Mesenchymal stem cell (in vitro differentiated cells and primary cell): ENCODE measurements around the gene ENO1.
"Not testable (repeated sequence)": the region's sequence is repeated elsewhere in the genome, so short reads cannot be mapped to it uniquely, and the experiment has no call there.

Experiments
- DNase-seq: peaks from one replicate; pipeline ENCODE4 v3.0.0-alpha.2; 2013
- H2AFZ ChIP-seq: one replicate; pipeline ENCODE4 v1.6.1; 2013; ENCODE audit warnings: low read depth, mild to moderate bottlenecking, control low read depth, inconsistent platforms, low read length, moderate library complexity
- H2AK5ac ChIP-seq: 2 replicates; pipeline ENCODE4 v1.6.1; 2013; ENCODE audit warnings: low read length, moderate library complexity, mild to moderate bottlenecking, inconsistent platforms; ENCODE audit not compliant: severe bottlenecking
- H2BK120ac ChIP-seq: one replicate; pipeline ENCODE4 v1.6.1; 2013; ENCODE audit warnings: low read depth, mild to moderate bottlenecking, inconsistent platforms, low read length, moderate library complexity
- H2BK12ac ChIP-seq, 2 experiments: one replicate each; pipeline ENCODE4 v1.6.1; 2013; ENCODE audit warnings: inconsistent platforms in 2 of 2, low read length in 2 of 2, mild to moderate bottlenecking in 2 of 2, moderate library complexity in 2 of 2, control low read depth in 1 of 2
- H2BK15ac ChIP-seq: one replicate; pipeline ENCODE4 v1.6.1; 2013; ENCODE audit warnings: mild to moderate bottlenecking, low read depth, inconsistent platforms; ENCODE audit not compliant: poor library complexity, severe bottlenecking
- H2BK5ac ChIP-seq: 2 replicates; pipeline ENCODE4 v1.6.1; 2013; ENCODE audit warnings: low read depth, mild to moderate bottlenecking, low read length, control low read depth, inconsistent platforms; ENCODE audit not compliant: poor library complexity, severe bottlenecking
- H3K14ac ChIP-seq, 2 experiments: one replicate each; pipeline ENCODE4 v1.6.1; 2013; ENCODE audit warnings: inconsistent platforms in 2 of 2, low read length in 2 of 2, control low read depth in 1 of 2, mild to moderate bottlenecking in 1 of 2, moderate library complexity in 1 of 2
- H3K18ac ChIP-seq, 2 experiments: one replicate each; pipeline ENCODE4 v1.6.1; 2013; ENCODE audit warnings: inconsistent platforms in 2 of 2, low read length in 2 of 2, control low read depth in 1 of 2, low read depth in 1 of 2, mild to moderate bottlenecking in 1 of 2
- H3K23ac ChIP-seq, 2 experiments: one replicate each; pipeline ENCODE4 v1.6.1; 2013; ENCODE audit warnings: inconsistent platforms in 2 of 2, low read length in 2 of 2, mild to moderate bottlenecking in 2 of 2, moderate library complexity in 2 of 2, control low read depth in 1 of 2
- H3K27ac ChIP-seq: 2 replicates; pipeline ENCODE4 v1.5.1; 2013; ENCODE audit warnings: mild to moderate bottlenecking, moderate library complexity, low read length, control low read depth, inconsistent platforms; ENCODE audit not compliant: poor library complexity, severe bottlenecking
- H3K27me3 ChIP-seq, 2 experiments: 2 replicates each; pipeline versions ENCODE4 v1.6.1 to v1.7.0; 2013; ENCODE audit warnings: low read length in 2 of 2, mild to moderate bottlenecking in 2 of 2, moderate library complexity in 2 of 2, control low read depth in 1 of 2, inconsistent platforms in 1 of 2; ENCODE audit not compliant: control insufficient read depth in 1 of 2, insufficient read depth in 1 of 2
- H3K36me3 ChIP-seq, 2 experiments: 2 replicates each; pipeline versions ENCODE4 v1.6.1 to v1.7.0; 2013; ENCODE audit warnings: low read length in 2 of 2, control low read depth in 1 of 2, inconsistent platforms in 1 of 2, low read depth in 1 of 2, mild to moderate bottlenecking in 1 of 2; ENCODE audit not compliant: insufficient read depth in 2 of 2, control insufficient read depth in 1 of 2
- H3K4ac ChIP-seq, 2 experiments: one replicate each; pipeline ENCODE4 v1.6.1; 2013; ENCODE audit warnings: inconsistent platforms in 2 of 2, low read length in 2 of 2, mild to moderate bottlenecking in 2 of 2, moderate library complexity in 2 of 2, control low read depth in 1 of 2, low read depth in 1 of 2
- H3K4me1 ChIP-seq: 2 replicates; pipeline ENCODE4 v1.6.1; 2013; ENCODE audit warnings: low read depth, low read length, control low read depth; ENCODE audit not compliant: control insufficient read depth, insufficient read depth
- H3K4me2 ChIP-seq: 2 replicates; pipeline ENCODE4 v1.6.1; 2013; ENCODE audit warnings: low read length, mild to moderate bottlenecking, inconsistent platforms; ENCODE audit not compliant: poor library complexity, severe bottlenecking
- H3K4me3 ChIP-seq, 2 experiments: 2 replicates each; pipeline versions ENCODE4 v1.5.1 to v1.7.0; 2013; ENCODE audit warnings: low read length in 2 of 2, mild to moderate bottlenecking in 2 of 2, control low read depth in 1 of 2, low read depth in 1 of 2; ENCODE audit not compliant: insufficient read depth in 1 of 2
- H3K79me1 ChIP-seq: replicated peaks from 2 replicates; pipeline ENCODE4 v1.6.1; 2013; ENCODE audit warnings: mild to moderate bottlenecking, control low read depth, low read length, inconsistent platforms; ENCODE audit not compliant: poor library complexity, severe bottlenecking
- H3K9ac ChIP-seq: 2 replicates; pipeline ENCODE4 v1.7.0; 2013; ENCODE audit warnings: mild to moderate bottlenecking, low read length, moderate library complexity
- H3K9me3 ChIP-seq: 2 replicates; pipeline ENCODE4 v1.7.0; 2013; ENCODE audit warnings: mild to moderate bottlenecking, low read length; ENCODE audit not compliant: control insufficient read depth
- H4K8ac ChIP-seq: one replicate; pipeline ENCODE4 v1.6.1; 2013; ENCODE audit warnings: inconsistent platforms, mild to moderate bottlenecking, low read length, moderate library complexity
- H4K91ac ChIP-seq: one replicate; pipeline ENCODE4 v1.6.1; 2013; ENCODE audit warnings: mild to moderate bottlenecking, low read length, inconsistent platforms
- WGBS: methylation state at CpG from one replicate; pipeline ENCODE4 v1.1.7; 2013; ENCODE audit warnings: mixed read lengths; 5-methylcytosine and 5-hydroxymethylcytosine counted together

The ENO1 gene

GRCh38 chr1:8889925-8890785 lies 11.7 kb upstream of the ENO1 start:
- DNase-seq = peak; percentile 45

DNA sequence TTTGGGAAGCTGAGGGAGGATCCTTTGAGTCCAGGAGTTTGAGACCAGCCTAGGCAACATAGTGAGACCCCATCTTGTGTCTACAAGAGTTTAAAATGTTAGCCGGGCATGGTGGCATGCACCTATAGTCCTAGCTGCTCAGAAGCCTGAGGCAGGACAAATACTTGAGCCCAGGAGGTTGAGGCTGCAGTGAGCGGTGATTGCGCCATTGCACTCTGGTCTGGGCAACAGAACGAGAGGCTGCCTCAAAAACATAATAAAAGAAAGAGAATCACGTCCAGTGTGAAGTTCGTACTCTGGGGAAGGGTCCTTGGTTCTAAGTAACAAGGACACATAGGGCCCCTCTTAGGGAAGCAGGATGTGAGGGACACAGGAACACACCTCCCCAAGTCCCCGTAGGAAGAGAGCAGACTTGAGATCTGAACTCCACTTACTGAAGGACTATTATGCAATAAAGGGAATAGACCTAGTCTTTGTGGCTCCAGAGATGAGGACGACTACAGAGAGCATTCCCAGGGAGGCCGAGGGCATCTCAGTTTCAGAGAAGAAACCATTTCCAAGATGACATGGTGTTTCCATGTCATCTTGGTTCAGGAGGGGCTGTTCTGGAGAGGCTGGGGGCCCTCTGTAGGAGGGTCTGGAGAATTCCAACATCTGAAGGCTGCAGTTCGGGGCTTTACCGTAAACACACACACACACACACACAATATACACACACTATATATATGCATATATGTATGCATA lies 10.8 kb upstream of the ENO1 start:
- Histone ChIP-seq H3K9ac (peak overlapping the region; percentile 82), H3K4me3 (peak overlapping the region in 1 of 2 experiments; percentile 63), H3K27me3 (no peaks in the 10 kb centered on the region), H3K4ac (no peak overlapping the region), H3K14ac (no peak overlapping the region), H3K4me2 (no peak overlapping the region), H2AFZ (no peak overlapping the region), H3K4me1 (peaks cover 15% of the 10 kb centered on the region), H3K23ac (no peak overlapping the region), H4K91ac (no peak overlapping the region), H2AK5ac (peak overlapping the region; percentile 11), H3K9me3 (no peaks in the 10 kb centered on the region), H3K27ac (peak overlapping the region; percentile 100), H3K36me3 (no peaks in the 10 kb centered on the region), H3K18ac (no peak overlapping the region), H2BK15ac (no peak overlapping the region), H2BK120ac (no peak overlapping the region), H4K8ac (no peak overlapping the region), H2BK12ac (no peak overlapping the region), H2BK5ac (peak overlapping the region; percentile 97), H3K79me1 (peaks cover 1% of the 10 kb centered on the region)
- DNase-seq = no peak
- 87% methylated on average over 8 of the region's 11 CpGs for WGBS

More at GRCh38 chr1:8889925-8890785, 11.7 kb upstream of the ENO1 start:
- H2AFZ ChIP-seq = no peak overlapping the region
- H3K4me1 ChIP-seq = peaks cover 15% of the 10 kb centered on the region
- H2BK120ac ChIP-seq = peak overlapping the region; percentile 71
- H3K4me3 ChIP-seq = peak overlapping the region in 1 of 2 experiments; percentile 63
- H3K27me3 ChIP-seq = no peaks in the 10 kb centered on the region
- H3K18ac ChIP-seq = peak overlapping the region; percentile 54 to 78
- peak overlapping the region; percentile 97 for H2BK5ac ChIP-seq
- no peaks in the 10 kb centered on the region for H3K9me3 ChIP-seq
- no peaks in the 10 kb centered on the region for H3K36me3 ChIP-seq
- peak overlapping the region; percentile 49 for H4K8ac ChIP-seq
- peak overlapping the region; percentile 82 for H3K9ac ChIP-seq
- peak overlapping the region in 1 of 2 experiments; percentile 31 for H2BK12ac ChIP-seq
- peak overlapping the region; percentile 100 for H3K27ac ChIP-seq
- peak overlapping the region; percentile 61 for H4K91ac ChIP-seq
- no peak overlapping the region for H3K14ac ChIP-seq
- no peak overlapping the region for H3K23ac ChIP-seq
- peak overlapping the region; percentile 97 for H2AK5ac ChIP-seq
- H2BK15ac ChIP-seq = no peak overlapping the region
- peaks cover 1% of the 10 kb centered on the region for H3K79me1 ChIP-seq
- peak overlapping the region; percentile 74 for H3K4me2 ChIP-seq
- WGBS = 72% methylated on average over 17 of the region's 18 CpGs
- peak overlapping the region in 1 of 2 experiments; percentile 63 for H3K4ac ChIP-seq

- Histone ChIP-seq H3K9ac (no peak overlapping the region), H3K9me3 (no peaks in the 10 kb centered on the region), H3K27ac (no peak overlapping the region), H3K36me3 (no peaks in the 10 kb centered on the region), H2AFZ (no peak overlapping the region), H4K8ac (no peak overlapping the region), H4K91ac (no peak overlapping the region), H3K14ac (no peak overlapping the region), H3K79me1 (peaks cover 1% of the 10 kb centered on the region), H3K4me3 (no peak overlapping the region), H3K4me1 (peaks cover 18% of the 10 kb centered on the region), H3K4ac (peak overlapping the region in 1 of 2 experiments; percentile 30), H2BK5ac (no peak overlapping the region), H2AK5ac (peak overlapping the region; percentile 4), H2BK15ac (no peak overlapping the region), H3K23ac (no peak overlapping the region), H2BK12ac (no peak overlapping the region), H3K18ac (no peak overlapping the region), H2BK120ac (no peak overlapping the region), H3K27me3 (no peaks in the 10 kb centered on the region), H3K4me2 (no peak overlapping the region)
- 100% methylated on average over 2 of the region's 2 CpGs for WGBS
- no peak for DNase-seq
Observed at GRCh38 chr1:8886589-8886988, 8.1 kb upstream of the ENO1 start.

- Histone ChIP-seq H3K4ac (peak overlapping the region in 1 of 2 experiments; percentile 30), H2AK5ac (peak overlapping the region; percentile 31), H4K91ac (peak overlapping the region; percentile 7), H3K4me1 (peaks cover 21% of the 10 kb centered on the region)
- not testable (repeated sequence) for H2BK15ac ChIP-seq, H3K14ac ChIP-seq, H2BK12ac ChIP-seq, H3K18ac ChIP-seq, H3K9me3 ChIP-seq, DNase-seq, H4K8ac ChIP-seq, H3K27me3 ChIP-seq, H3K23ac ChIP-seq, H2BK120ac ChIP-seq, H3K4me2 ChIP-seq, H2AFZ ChIP-seq, H3K27ac ChIP-seq, H3K79me1 ChIP-seq, H2BK5ac ChIP-seq, H3K9ac ChIP-seq, H3K4me3 ChIP-seq, H3K36me3 ChIP-seq
- 88% methylated on average over 9 of the region's 9 CpGs for WGBS
Observed at GRCh38 chr1:8886031-8886524, 7.6 kb upstream of the ENO1 start.
